IPS DF 19.7 (cell line): ENCODE data around the gene NHERF2.
"Not testable (repeated sequence)": the region's sequence is repeated elsewhere in the genome, so short reads cannot be mapped to it uniquely, and the experiment has no call there.

ENCODE experiments used
- DNase-seq: peaks from one replicate; pipeline ENCODE4 v3.0.0-alpha.2; 2013; ENCODE audit warnings: low read depth, low spot score

NHERF2 gene

DNA sequence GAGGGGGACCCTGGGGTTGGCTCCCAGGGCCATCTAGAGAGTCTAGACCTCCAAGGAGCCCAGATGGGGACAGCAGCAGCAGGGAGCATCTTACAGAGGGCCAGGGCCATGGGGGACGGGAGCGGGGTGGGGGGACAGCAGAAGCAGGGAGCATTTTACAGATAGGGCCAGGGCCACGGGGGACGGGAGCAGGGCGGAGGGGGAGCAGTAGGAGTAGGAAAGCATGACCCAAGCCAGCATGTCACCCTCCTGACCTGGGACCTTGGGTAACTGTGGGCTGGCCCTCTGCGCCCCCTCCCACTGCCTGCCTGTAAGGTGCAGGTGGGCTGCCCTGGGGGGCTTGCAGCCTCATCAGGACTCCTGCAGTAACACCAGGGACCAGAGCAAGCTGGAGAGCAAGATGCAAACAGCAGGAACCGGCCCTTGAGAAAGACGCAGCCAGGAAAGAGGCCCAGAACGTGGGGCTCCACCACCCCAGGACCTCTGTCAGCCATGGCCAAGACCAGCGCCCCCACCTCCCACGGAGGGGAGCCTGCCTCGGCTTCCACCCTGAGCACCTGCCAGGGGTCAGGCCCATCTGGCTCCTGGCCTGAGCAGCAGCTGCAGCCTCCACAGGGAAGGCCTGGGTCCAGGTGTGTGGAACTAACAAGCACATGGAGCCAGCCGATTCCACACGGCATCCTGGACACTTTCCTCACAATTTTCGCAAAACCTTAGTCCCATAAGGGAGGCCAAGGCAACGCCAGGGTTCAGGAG, 19.4 kb upstream of the NHERF2 start:
- DNase-seq: no peak

DNA sequence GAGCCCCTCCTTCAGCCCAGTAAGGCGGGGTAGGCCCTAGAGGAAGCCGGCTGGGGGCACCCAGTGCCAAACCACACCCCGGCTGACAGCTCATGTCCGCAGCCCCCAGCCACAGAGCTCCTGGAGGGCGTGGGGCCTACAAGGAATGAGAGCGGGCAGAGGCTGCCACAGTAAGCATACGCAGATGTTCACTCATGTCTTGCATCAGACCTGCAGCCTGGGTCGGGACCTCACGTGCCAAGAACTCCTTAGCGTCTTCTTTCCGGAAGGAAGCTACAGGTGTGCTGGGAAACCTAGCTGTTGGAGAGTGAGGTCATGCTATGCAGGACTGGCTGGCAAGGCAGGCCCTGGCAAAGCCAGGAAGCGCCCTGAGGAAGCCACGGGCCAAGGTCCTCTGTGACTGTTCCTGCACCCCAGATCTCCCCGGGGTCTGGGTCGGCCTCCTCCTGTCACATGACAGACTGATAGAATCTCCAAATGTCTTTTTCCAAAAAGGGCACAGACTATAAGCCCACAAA, 18.6 kb upstream of the NHERF2 start:
- DNase-seq: no peak

DNA sequence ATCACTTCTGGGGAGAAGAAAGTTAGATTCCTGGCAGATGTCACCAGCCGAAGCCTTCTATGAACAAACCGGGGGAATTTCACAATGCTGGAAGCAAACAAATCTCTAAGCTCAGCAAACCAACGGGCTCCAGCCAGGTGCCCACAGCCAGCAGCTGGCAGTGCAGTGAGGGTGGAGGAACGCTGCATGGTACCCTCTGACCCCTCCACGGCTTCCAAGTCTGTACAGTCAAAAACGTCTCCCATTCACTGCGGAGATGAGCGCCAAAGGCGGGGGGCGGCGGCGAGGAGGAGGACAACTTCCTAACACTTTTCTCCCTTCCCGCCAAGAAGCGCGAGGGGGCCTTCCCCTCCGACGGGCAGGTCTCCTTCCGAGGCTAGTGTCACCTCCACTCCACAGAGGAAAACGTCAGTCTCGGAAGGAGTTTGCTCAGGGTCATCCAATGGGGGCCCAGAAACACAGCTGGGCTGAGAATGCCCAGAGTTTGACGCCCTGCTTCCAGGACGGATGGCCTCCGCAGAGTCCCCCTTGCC, 18.0 kb upstream of the NHERF2 start:
- no peak for DNase-seq

GRCh38 chr16:2009164-2009711, 17.5 kb upstream of the NHERF2 start:
- no peak for DNase-seq

GRCh38 chr16:2009791-2010510, 16.8 kb upstream of the NHERF2 start, which contains the start of gene ZNF598:
Gene ZNF598, minus strand, starts transcription at chr16:2009821.
- no peak for DNase-seq

GRCh38 chr16:2011726-2012125, 15.0 kb upstream of the NHERF2 start:
- not testable (repeated sequence) for DNase-seq

GRCh38 chr16:2013527-2013926, 13.2 kb upstream of the NHERF2 start:
- no peak for DNase-seq

GRCh38 chr16:2015117-2015946, 11.4 kb upstream of the NHERF2 start:
- DNase-seq: no peak

DNA sequence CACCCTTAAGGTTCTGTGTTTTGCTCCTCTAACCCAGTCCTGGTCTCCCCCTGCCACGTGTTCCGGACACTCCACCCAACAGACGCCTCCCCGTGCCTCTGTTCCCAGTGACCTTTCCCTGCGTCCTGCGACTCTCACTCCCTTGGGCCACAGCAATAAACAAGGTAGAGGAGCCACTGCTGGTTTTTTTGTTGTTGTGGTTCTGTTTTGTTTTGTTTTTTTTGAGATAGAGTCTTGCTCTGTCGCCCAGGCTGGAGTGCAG, 10.8 kb upstream of the NHERF2 start:
- no peak for DNase-seq

DNA sequence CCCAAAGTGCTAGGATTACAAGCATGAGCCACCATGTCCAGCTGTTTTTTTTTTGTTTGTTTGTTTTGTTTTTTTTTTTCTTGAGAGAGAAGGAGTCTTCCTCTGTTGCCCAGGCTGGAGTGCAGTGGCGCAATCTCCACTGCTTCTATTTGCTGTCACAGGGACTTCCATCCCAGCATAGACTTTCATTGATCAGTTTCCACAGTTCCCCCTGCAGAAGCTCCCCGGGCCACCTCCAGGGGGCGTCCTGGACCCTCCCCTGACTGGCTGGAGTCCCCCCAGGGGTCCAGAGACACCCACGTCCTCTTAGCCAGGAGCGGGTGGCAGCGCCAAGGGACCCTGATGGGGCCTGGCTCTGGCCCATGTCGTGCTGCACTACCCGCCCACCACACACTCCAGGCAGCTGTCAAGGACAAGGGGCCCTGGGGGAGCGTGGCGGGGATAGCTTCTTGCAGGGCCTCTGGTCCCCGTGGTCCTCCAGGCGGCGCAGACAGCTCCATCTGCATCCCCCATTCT, 10.2 kb upstream of the NHERF2 start:
- DNase-seq: no peak

DNA sequence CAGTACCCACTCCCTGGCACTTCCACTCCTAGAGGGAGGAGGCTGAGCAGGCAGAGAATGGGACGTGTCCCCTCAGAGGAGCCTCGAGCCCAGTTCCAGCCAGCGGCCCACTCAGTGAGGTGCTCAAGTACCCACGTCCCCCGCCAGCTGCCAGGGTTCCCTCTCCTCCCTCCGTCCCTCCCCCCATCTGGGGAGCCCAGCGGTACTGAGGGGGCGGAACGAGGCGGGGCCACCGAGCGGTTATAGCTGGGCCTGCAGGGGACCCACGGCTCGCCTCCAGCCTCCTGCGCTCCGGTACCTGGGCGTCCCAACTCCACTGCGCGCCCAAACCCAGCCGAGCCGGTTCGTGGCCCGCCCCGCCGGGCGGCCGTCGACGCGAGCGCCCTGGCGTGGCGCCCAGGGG, 7.2 kb upstream of the NHERF2 start, which contains the start of gene NPW:
NPW (plus strand) TSS at position 268 of the 403 bp plus-strand sequence.
- no peak for DNase-seq

DNA sequence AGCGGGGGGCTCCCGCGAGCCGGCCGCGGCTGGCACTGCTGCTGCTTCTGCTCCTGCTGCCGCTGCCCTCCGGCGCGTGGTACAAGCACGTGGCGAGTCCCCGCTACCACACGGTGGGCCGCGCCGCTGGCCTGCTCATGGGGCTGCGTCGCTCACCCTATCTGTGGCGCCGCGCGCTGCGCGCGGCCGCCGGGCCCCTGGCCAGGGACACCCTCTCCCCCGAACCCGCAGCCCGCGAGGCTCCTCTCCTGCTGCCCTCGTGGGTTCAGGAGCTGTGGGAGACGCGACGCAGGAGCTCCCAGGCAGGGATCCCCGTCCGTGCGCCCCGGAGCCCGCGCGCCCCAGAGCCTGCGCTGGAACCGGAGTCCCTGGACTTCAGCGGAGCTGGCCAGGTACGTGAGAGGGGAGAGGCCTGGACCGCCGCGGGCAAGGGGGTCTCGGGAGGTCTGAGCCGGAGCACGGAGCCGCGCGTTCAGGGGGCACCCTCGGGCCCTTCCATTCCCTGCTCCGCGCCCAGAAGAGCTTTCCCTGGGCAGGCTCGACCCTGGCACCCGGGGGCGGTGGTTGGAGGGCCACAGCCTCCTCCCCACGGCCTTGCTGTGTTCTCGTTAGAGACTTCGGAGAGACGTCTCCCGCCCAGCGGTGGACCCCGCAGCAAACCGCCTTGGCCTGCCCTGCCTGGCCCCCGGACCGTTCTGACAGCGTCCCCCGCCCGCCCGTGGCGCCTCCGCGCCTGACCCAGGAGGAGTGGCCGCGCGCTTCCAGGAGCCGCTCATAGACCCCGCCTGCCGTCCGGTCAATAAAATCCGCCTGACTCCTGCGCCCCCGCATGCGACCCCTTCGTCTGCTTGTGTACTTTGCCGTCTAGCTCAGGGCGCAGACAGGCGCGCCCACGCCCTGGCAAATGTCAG, 6.5 kb upstream of the NHERF2 start:
- DNase-seq: no peak

- no peak for DNase-seq
These were observed 4.0 kb upstream of the NHERF2 start for GRCh38 chr16:2022723-2023091.

DNA sequence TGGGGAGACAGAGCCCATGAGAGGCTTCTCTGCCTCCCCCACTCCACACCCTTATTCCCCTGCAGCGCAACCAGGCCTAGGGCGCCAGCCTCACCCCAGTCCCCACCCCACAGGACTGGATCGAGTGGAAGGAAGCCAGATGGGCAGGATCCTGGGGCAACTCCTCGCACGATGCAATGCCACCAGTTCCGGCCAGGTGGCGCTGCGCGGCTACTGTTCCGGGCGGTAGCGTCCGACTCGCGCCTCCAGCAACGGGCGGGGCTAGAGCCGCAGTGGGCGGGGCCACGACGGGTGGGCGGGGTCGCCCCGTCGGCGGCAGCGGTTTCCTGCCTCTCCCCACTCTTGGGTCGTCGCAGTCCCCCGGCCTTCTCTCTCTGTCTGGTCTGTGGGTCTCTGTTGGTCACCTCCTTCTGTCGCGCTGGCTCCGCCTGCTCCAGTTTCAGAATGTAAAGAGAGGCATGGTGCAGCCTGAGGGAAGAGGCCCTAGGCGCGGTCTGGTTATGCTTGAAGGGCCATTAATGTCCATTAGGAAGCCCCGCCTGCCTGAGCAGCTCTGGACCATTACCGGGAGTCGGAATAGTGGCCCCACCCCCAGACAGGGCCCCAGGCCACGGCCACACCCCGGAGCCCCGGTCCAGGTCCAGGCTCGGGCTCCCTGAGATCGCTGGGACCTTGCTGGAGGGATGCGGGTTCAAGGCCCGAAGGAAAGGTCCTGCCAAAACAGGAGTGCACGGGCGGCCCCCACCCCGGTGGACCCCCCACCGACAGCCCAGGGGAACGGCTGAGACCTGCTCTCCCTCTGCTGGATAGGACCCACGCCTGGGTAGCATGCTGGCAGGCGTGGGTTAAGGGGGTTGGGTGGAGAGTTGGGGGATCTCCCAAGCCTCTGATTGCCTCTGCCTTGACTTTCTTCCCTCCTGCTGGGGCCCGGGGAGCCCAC, 3.3 kb upstream of the NHERF2 start:
- DNase-seq: no peak

GRCh38 chr16:2024032-2024420, 2.7 kb upstream of the NHERF2 start:
- no peak for DNase-seq

- DNase-seq: no peak
These were observed 1.5 kb upstream of the NHERF2 start for GRCh38 chr16:2025251-2025650.

- DNase-seq: no peak
These were observed 733 bp upstream of the NHERF2 start for GRCh38 chr16:2025878-2026460.

GRCh38 chr16:2027024-2028010, 615 bp downstream of the NHERF2 start:
- DNase-seq: no peak
